ENCODE data around the gene AAK1.
"Not testable (repeated sequence)": the region's sequence is repeated elsewhere in the genome, so short reads cannot be mapped to it uniquely, and the experiment has no call there.

The AAK1 gene

DNA sequence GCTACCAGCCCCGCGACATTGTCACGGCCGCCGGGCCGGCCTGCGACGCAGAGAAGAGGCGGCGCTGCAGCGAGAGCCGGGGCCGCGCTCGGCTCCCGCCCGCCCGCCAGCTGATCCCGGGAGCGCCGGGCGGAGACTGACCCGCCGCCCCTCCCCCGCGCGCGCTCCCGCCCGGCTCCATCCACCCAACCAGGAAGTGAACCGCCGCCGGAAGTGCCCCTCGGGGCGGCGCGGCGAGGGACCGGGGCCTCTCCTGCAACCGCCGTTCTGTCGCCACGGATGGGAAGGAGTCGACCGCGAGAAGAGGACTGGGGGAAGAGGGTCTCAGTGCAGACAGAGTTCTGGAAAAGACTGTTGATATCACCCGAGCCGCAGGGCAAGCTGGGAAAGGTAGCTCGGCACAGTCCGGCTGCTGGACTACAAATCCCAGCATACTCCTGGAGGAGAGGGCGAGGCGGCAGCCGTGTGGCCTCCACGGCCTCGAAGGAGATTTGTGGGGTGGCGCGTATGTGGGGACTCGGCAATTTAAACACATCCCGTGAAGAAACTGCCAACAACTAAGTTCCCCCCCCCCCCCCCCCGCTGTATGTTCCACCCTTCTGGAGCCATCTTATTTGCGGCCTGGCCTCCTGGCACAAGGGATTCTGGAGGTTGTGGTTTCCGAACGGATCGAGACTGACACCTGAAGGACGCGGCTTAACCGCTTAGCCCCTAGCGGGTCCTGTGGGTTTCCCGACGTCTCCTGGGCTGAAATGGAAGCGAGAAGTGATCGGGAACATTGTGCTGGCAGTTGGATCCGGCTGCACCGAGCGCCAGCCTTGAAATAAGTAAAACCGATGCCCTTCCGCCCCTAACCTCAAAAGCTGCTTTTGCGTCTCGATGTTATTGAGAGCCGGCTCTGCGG, at the start of gene AAK1:
AAK1 (minus strand) TSS at position 138 of the 904 bp plus-strand sequence. CDS start 699 bp downstream, outside the sequence.
- peak; percentile 83 for DNase-seq

DNA sequence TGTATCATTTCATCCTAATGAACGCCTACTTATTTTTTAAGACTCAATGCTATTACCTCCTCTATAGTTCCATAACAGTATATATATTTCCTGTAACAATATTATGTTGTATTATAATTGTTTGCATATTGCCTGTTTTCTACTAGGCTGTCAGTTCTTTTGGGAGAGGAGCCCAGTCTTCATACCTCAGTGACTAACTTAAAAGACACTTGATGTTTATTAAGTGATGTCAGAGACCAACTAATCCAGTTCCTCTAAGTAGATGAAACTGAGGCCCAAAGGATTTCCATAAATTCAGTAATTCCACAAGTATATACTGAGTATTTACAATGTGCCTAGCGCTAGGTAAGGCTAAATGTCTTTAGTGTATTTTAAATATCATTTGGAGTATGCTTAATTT, 48.9 kb upstream of the AAK1 start:
- DNase-seq, result no peak

DNA sequence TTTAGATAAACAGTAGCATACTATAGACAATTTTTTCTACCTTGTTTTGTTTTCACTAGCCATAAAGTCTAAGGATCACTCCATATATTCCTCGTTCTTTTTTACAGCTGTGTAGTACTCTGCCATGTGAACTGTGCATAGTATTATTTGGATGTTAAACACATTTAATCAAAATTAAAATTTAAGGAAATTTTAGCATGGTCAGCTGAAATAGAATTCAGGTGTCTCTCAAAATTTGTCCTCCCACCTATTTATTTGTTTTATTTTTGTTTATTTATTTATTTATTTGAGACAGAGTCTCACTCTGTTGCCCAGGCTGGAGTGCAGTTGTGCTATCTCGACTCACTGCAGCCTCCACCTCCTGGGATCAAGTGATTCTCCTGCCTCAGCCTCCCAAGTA, 46.4 kb upstream of the AAK1 start:
- no peak for DNase-seq

DNA sequence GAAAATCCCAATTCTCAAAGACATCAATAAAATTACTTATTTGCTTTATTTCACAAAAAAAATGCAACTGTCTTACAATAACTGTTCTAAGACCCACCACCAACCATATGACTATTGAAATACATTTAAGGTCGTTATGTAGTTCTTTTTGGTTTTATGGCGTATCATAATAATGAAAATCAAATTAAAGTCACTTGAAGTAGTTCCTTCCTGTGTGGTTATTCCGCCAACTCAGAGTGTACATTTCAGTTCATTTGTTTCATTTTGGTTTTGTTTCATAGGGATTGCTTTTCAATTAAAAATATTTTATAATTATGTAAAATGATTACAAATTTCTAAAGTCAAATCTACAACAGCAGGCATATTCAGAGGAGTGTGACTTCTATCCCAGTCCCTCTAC, 45.9 kb upstream of the AAK1 start:
- DNase-seq, result peak; percentile 28

DNA sequence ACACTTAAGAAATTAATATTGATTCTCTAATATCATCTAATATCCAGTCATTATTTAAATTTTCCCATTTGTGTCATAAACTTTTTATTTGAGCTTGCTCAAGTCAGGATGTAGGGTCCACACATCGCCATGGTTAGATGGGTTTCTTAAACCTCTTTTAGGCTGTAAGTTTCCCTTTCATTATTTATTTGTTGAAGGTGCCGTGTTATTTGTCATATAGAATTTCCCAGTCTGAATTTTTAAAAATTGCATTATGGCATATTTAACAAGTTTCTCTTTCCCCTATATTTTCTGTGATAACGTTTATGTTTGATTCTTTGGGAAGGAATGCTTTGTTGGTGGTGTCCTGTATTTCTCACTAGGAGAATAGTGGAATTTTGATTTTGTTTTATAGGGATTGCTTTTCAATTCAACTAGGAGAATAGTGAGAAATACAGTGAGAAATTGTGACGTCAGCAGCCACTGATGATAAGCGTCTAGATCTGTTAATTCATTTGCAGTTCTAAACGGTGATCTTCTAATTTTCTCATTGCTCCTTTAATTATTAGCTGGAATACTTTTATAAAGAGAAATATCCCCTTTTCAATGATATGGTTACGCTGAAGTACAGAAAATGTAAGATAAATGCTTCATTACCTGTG, 44.6 kb upstream of the AAK1 start:
- no peak for DNase-seq

DNA sequence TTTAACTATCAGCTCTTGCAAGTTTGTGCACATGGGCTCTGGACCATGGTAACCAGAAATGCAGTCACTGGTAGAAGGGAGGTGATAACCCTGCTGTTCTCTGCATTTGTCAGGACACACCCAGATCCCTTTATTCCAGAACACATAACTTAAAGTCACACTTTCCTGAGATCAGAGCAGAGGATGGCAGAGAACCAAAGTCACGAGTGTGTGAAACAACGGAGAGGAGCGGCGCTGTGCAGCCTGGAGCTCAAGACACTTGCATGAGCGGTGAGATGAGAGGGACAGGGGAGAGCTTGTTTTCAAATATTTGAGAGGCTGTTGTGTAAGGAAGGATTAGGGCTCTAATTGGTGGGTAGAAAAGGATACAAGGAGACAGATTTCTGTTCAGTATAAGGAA, 43.3 kb upstream of the AAK1 start:
- DNase-seq, result no peak

DNA sequence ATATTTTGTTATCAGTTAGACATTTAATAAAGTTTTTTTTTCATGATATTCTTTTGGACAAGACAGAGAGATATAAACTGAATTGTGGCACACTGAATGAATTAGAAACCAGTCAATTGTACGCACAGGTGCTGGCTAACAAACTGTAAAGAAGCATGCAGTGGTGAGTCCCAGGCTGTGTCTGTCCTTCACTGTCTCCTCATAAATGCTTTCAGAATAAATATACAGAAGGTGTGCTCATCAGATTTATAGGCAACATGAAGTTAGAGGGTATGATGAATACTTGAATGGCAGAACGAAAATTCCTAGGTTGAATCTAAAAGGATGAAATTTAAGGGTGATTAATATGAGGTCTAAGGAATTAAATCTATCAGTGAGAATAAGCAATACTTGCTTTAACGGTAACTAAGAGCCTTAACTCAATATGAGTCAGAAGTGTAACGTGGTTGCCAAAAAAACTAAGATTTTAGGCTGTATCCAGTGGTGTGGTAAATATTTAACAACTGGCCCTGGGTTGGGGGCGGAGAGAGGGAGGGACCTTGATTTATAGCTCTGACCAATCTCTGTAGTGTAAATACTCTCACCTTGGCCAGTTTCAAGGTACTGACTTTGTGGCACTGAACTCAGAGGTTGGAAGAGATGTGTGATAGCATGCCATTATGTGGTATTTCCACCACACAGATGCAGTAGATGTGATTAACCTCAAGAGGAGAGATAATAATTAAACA, 41.9 kb upstream of the AAK1 start:
- peak; percentile 36 for DNase-seq

DNA sequence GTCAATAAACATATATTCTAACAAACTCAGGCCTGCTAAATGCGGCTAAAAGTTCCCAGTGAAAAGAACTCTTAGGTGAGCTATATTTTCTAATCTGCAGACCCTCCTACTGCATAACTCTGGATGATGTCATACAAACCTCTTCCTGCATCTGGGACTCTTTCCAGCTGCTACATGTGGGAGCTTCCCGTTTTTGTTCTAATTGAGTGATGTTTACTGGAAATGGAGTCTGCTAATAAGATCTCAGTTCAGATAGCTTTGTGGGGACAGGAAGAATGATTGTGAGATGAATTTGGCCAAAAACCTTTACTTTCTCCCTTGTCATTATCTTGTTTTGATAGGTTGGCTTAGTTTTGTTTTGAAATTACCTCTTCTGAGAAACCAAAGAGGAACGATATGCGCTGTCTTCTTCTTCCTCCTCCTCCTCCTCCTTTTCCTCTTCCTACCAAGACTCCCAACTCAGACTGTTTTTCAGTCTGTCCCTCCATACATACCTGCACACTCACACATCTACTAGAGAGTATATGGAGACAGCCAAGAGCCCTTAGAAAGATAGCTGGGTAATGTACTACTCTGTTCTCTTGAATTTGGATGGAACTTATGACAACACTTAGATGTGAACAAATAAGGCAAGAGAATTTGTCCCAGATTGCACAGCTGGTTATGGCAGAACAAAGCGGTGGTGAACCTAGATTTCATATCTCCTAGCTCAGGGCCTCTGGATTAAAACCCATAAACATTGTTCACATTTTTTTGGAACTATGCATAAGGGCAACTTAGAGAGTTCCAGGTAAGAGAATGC, 39.8 kb upstream of the AAK1 start:
- no peak for DNase-seq

DNA sequence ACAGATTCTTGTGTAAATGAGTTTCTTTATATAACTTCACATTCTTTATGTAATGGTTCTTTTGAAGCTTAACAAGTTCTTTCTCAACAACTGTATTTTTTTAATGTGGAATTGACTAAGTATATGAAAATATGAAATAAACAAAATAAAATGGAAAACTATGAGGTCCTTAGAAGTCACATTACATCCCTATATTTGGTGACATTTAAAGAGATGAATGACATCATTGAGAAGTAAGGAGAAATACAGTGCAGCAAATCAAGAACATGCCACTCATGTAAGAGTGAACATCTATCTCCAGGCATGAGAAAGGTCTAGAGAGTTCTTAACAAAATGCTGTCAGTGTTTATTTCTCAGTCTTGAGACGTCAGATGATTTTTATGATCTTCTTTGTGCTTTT, 39.0 kb upstream of the AAK1 start:
- no peak for DNase-seq

DNA sequence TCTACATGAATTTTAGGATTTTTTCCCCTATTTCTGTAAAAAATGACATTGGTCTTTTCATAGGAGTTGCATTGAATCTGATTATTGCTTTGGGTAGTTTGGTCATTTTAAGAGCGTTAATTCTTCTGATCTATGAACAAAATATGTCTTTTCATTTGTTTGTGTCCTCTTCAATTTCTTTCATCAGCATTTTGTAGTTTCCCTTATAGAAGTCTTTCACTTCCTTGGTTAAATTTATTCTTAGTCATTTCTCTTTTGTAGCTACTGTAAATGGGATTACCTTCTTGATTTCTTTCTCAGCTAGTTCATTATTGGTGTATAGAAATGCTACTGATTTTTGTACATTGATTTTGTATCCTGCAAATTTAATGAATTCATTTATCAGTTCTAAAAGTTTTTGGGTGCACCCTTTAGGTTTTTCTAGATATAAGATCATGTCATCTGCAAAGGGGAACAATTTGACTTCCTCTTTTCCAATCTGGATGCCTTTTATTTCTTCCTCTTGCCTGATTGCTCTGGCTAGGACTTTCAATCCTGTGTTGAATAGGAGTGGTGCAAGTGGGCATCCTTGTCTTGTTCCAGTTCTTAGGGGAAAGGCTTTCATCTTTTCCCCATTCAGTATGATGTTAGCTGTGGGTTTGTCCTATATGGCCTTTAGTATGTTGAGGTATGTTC, 36.6 kb upstream of the AAK1 start:
- DNase-seq, result no peak

DNA sequence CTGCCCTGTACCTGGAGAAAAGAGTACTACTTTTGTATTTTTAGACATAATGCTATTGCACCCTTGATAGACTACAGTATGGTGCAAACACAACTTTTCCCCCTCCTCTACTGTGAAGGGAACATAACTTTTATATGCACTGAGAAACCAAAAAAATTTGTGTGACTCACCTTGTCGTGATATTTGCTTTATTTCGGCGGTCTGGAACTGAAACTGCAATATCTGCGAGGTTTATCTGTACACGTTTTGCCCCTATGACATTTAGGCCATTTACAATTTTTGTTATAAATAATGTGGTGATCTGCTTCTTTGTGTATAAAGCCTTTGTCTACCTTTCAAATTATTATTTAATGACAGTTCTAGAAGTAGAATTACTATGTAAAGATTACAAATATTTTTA, 34.4 kb upstream of the AAK1 start:
- DNase-seq, result no peak

DNA sequence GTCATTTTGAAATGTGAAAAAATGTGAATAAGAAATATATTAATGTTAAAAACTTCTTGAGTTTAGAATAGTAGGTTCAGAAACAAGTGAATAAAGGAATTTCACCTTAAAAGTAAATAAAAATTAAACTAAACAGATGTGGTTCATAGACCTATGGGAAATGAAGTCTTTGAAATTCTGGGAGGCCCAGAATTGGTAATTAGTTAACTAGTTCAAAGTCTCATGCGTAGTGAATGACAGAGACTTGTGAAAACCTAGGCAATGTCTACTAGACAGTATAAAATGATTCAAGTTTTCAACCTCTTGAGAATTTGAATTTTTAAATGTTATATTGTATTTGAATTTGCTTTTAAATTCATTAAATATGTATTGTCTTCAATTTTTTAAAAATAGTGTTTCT, 32.6 kb upstream of the AAK1 start:
- DNase-seq, result no peak

DNA sequence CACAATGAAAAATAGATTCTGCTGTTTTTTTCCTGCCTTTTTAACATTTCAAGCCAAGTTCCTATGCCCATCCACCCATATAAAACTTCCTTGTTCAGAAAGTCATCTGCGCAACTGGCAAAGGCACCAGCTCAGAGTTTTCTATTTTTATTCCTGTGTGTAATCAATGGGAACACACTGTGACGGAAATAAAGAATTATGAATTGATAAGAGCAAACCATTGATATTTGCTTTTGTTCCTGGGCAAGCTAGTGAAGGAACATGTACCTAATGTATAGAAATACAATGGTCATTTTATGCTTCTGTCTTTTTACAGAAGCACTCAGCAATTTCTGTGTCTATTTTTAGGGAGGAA, 30.8 kb upstream of the AAK1 start:
- no peak for DNase-seq

DNA sequence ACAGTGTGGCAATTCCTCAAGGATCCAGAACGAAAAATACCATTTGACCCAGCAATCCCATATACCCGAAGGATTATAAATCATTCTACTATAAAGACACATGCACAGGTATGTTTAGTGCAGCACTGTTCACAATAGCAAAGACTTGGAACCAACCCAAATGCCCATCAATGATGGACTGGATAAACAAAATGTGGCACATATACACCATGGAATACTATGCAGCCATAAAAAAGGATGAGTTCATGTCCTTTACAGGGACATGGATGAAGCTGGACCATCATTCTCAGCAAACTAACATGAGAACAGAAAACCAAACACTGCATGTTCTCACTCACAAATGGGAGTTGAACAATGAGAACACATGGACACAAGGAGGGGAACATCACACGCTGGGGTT, 29.6 kb upstream of the AAK1 start:
- DNase-seq, result not testable (repeated sequence)

DNA sequence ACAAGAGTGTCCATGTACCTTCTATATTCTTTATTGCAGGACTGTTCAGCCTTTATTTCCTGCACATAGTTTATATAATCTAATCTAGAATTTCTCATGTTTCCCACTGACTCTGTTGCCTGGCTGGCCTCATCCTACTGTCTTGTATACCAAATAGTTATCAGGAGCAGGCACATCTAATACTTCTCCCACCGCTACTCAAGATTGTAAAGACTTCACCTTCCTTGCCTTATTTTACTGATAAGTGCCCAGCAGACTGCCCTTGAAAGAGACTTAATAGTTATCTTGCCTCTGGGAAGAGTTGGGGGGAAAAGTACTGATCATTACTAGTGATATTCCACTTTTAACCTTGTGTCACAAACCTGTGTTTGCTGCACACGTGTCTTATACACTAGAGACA, 26.1 kb upstream of the AAK1 start:
- no peak for DNase-seq

DNA sequence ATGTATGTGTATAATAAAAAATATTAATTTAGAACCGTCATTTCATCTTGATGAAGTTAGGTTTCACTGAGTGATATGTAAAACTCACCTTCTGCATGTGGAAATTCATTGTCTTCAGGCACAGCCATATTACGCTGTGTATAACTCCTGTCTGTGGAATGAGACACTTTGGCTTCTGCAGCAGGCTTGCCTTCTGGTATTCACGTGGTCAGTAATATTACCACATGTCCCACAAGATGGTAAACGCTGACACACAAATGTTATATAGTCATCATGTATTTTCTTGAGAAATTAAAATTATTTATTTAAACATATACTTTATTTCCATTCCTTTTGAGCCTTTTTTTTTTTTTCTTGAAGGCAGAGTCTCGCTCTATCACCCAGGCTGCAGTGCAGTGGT, 25.1 kb upstream of the AAK1 start:
- DNase-seq, result no peak

DNA sequence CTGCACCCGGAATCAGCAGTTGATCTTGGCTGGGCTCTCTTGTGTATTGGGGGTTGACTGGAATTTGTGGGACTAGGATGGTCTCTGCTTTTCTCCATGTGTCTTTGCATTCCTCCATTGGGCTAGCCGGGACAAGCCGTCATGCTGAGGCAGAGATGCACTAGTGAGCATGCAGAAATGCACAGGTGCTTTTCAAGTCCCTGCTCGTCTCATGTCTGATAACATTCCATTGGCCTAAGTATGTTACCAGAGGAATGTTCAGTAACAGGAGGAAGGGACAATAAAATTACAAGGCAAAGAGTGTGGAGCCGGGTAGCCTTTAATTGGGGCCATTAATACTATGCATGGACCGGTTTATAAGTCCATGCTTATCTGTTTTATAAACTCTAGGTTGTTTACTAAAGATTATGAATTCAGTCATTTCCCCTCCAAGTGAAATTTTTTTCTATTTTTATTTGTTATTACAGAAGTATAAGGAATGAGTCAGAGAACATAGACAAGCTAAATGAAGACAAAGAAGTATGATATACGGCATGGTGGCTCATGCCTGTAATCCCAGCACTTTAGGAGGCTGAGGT, 24.4 kb upstream of the AAK1 start:
- DNase-seq, result no peak

DNA sequence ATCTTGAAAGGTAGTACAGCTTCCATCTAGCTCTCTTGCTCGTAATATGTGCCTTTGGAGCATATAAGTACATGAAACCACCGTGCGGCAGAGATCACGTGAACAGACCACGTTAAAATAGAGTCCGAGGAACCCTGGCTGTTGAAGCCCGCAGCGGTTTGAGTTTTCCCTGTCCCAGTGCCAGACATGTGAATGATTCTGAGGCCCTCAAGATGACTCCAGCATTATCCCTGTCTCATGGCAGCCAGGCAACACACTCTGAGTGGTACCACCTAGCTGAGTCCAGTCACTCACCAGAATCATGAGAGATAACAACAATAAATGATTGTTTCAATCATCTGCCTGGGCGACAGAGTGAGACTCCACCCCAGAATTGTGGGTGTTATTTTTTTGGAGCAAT, 21.6 kb upstream of the AAK1 start:
- DNase-seq, result no peak

DNA sequence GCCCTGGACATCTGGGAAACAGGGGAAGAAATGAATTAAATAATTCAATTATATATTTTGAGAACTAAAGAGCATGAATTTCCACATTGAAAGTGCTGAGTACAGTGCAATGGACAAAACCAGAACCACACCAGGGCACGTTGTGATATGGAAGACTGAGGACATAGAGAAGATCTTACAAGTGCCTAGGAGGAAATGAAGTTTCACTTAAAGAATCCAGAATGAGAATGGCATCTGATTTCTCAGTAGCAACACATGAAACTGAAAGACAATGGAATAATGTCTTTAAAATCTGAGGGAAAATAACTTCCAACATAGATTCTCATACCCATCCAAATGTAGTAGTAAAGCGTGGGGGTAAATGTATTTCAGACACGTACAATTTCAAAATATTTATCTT, 20.3 kb upstream of the AAK1 start:
- DNase-seq, result no peak

DNA sequence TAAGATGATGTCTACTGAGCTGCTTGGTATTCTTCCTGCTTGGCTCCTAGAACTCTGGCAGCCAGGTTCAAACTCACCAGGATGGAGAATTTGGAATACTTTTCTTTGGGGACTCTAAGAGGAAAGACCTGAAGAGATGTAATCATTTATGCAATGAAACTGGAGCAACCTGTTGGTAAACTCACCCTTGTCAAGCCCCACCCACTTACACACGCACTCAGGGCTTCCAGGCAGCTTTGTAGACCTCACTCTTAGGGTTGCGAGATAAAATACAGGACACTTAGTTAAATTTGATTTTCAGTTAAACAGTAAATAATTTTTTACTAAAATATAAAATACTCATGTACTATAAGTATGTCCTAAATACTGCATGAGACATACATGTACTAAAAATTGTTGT, 19.0 kb upstream of the AAK1 start:
- not testable (repeated sequence) for DNase-seq

DNA sequence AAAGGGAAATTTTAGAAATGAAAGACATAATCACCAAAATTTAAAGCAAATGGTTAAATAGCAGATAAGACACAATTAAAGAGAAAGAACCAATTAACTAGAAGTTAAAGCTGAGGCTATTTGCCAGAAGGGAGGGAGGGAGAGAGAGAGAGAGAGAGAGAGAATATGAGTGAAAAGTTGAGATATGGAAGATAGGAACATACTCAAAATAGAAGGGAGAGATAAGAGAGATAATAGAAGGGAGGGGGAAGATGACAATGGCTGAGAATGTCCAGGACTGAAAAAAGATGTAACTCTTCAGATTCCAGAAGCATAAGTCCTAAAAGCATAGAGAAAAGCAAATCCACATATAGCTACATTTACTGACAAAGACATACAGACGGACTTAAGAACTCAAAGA, 17.1 kb upstream of the AAK1 start:
- no peak for DNase-seq

DNA sequence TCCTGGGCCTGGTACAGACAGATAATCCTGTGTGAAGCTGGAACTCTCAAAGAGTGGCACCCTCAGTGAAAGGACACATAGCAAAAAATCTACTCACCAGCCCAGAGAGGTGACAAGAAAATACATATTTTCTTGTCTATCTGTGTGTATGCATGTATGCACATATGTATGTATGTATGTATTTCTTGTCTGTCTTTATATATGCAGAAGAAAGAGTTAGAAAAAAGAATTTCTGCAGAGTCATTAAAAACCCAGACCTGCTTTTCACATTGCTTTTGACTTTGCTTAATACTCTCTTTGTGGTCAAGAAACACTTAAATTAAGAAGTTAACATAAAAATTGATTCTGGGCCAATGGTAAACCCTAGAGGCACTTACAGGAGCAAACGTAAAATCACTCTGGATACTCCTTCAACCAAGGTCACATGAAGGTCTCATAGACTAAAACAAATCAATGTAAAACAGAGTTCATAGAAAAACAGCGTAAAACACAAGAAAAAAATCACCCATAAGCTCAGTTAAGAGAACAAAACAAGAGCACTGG, 16.5 kb upstream of the AAK1 start:
- DNase-seq, result no peak

Measured in CD4-positive, alpha-beta T cell treated with Interleukin-10 for 1 hour (primary cell).